Ramos (cell line): Measurements from ENCODE around the gene POC1A.
"Not testable (repeated sequence)": the region's sequence is repeated elsewhere in the genome, so short reads cannot be mapped to it uniquely, and the experiment has no call there.

Source experiments
- in situ Hi-C: fragments of 300-500 bp; cut with MboI; formaldehyde crosslinking; loops from one replicate; pipeline ENCODE4 v1.14.3; 2022; ENCODE audit warnings: low sequenced_read_pairs; ENCODE audit not compliant: unreplicated experiment

The POC1A gene

DNA sequence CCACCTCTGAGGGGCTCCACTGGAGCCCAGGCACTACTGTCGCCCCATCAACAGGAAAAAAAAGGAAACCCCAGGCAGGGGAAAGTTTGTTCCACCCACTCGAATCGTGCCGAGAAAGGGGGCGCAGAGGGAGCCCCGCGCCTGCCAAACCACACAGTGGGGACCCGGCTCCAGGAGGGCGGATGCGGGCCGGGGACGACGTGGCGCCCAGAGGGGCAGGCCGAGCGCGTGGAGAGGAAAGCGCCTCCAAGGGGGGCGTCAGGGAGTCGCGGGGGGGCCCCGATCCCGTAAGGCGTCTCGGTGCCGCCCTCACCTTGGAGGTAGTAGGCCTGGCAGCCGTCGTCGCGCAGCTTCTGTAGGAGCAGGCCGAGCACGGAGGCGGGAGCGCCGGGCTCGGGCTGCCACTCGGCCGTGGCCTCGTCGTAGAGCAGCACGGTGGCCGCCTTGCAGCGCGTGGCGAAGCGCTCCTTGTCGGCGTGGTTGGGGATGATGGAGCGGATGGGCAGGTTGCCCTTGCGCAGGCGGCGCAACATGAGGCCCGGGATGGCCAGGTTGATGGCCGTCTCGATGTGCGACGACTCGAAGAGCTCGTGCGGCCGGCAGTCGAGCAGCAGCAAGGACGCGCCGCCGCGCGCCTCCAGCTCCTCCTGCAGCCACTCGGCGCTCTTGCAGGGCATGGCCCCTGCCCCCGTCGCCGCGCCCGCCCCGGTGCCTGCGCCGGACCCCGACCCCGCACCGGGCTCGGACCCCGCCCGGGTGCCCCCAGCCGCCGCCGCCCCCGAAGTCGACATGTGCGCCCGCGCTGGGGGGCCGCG is 98.5 kb downstream of the POC1A start:
- in situ Hi-C loops, result no loop called here

DNA sequence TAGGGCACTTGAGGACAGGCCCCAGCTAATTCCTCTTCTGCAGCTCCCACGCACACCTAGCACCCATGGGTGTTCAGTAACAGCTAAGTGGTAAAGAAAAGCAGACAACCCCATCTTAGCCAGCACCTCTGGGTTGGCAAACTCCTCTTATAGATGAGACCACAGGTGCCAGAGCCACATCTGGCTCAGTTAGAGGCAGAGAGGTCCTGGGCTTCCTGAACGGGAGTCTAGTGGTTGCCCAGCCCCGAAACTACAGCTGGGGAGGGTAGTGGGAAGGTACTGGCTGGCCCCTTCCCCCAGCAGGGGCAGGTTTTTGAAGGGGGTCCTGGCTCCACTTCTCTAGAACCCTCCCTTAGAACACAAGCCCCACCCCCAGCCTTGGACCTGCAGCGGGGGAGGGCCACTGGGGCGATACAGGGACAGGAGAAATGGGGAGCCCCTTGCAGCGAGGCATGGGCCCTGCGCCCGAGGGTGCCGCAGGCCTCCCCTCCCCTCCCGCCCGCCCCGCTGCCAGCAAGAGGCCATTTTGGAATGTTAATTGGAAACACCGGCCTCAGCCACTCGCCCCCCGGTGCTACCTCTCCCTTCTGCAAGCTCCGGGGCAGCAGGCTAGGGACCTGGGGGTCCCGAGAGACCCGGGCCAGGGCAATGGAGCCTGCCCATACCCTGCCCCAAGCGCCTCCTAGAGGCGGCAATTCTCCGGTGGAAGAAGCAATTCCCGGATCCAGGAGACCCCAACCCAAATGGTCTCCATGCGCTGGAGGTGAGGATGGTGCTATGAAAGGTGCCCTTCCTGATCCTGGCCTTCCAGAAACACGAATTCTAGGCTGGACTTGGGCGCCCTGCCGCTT is 99.3 kb downstream of the POC1A start:
- in situ Hi-C loops, result no loop called here

DNA sequence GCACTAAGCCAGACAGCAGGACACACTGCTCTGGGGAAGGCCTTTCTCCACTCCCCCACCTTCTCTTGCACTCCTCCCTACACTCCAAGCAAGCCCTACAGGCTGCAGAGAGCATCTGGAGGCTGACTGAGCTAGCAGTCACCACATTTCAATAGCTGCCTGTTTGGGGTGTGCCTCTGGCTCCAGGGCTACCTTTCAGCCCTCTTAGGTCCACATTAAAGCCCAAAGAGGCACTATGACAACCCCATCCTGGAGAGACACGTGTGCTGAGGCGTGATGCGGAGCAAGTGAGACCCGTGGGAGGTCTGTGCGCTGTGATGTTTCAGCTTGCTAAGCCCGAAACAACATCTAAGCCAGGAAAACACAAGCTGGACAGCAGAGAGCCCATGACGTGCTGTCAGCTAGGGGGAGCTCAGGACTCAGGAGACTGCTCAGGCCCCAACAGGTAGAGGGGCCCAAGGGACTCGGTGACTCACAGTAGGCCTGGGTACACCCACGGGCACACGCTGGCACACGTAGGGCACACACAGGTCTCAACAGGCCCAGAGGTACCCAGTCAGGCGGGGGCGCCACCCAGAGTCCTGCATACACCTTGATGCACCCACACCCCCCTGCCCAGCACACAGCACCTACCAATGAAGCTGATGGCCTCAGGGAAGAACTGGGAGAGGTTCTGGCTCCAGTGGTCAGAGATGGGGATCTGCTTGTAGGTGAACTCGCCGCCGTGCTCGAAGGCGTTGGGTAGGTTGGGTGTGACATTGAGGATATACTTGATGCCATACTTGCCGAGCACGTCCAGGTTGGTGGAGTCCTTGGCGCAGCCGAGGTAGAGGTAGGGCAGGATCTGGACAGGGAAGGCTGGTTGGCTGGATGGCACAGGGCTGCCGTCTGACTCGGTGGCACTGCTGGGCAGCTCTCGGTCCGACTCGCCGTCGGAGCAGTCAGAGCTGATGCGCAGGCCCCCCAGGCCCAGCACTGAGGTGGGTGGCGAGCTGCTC is 100.6 kb downstream of the POC1A start:
- in situ Hi-C loops, result no loop called here

DNA sequence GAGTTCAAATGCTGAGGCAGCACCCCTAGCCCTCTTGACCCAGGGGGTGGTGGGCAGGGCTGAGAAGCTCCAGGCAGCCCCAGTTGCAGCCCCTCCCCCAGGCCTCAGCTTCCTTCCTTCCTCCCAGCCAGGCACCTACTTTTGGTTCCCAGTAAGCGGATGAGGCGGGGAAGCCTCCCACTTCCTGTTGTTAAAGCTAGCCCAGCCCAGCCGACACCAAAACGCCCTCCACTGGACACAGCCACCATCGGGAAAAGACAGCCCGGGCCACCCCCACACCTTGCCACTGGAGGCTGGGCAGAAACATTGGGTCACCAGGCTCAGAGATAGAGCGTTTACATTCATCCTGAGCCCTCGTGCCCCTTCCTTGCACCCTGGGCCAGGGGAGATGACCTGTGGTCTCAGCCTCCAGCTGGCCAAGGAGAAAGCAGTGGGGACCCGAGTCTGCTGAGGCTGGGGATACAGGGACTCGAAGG is 101.4 kb downstream of the POC1A start:
- in situ Hi-C loops, result no loop called here

DNA sequence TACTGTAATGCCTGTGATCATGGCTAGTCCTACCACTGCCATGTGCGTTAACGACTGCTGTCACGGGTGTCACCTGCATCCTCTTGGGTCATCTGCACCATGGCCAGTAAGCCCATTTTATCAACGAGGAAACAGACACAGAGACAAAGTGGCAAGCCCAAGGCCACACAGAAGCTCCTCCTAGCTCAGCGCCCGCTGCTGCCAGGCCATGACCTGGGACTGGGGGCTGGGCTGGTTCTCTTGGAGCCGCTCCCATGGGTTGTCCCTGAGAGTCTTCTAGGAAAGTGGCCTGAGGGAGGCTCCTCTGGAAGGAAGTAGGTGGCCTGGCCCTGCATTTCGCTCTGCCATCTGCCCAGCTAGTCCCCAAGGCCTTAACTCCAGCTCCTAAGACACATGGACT is 102.8 kb downstream of the POC1A start:
- in situ Hi-C loops, result no loop called here

DNA sequence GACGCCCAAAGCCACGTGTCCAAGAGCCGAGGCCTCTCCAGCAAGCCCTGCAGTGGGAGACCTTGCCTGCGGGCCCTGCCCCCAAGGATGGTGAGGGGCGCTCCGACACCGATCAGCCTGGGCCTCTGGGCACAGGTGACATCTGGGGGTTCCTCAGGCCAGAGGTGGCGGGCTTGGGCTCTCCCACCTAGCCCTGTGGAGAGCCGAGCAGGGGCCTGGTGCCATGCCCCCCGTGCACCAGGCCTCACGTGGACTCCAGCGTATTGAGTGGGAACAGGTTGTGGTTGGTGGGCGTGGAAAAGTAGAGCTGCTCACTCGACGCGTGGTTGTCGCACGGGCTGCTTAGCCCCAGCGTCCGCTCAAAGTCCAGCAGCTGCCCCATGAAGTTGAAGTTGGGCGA is 103.7 kb downstream of the POC1A start:
- in situ Hi-C loops, result no loop called here

DNA sequence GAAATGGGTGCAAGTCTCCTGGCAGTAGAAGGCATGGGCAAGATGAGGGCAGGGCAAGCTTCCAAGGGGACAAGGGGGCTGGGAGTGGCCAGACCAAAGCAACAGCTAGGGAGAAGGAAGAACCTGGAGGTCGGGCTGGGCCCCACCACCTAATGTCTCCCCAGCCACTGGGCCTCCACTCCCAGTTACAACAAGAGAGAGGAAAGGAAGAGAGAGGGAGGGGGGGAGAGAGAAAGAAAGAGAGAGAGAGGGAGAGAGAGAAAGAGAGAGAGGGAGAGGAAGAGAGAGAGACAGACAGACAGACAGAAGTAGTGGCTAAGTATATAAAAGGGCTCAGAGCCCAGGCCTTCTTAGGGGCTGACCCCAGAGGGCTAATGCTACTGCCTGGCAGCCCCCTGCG is 104.7 kb downstream of the POC1A start:
- in situ Hi-C loops, result no loop called here

DNA sequence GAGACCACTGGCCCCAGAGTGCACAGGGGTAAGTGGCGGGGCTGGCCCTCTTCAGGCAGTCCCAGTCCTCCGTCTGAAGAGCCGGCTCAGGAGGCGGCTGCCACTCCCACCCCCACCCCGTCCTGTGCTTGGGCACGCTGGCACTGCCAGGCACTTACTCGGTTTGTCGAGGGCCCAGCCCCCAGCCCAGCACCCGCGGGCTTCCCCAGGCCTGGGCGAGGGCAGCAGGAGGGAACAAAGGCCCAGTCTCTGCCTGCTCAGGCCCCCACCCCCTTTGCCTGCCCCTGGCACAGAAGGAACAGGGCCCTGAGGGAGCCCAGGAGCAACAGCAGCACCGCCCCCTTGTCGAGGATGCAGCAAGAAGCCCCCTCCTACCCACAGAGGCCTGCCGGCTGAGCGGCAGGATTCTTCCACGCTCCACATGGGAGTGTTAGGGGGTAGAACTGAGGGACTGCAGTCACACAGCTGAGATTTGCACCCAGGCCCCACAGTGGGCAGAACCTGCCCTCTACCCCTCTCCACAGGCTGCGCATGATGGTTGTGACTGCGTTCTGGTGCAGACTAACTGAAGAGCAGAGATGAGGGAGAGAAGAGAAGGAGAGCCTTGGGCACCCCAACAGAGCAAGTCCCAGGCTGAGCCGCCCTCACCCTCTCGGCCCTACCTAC is 106.8 kb downstream of the POC1A start:
- in situ Hi-C loops, result no loop called here

DNA sequence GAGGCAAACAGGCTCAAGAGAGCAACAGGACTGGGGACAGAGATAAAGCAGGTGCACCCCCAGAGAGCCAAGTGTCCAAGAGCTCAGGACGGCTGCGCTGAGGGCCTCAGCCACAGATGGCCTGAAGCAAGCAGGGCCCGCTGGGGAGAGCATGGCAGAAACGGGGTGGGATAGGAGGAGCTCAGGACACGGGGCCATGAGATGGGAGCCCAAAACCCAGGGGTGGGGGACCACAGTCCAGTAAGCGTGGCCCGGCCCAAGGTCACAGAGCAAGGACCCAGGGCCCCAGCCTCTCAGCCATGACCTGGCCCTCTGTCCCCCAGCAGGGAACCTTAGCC is 107.4 kb downstream of the POC1A start:
- in situ Hi-C loops, result no loop called here

DNA sequence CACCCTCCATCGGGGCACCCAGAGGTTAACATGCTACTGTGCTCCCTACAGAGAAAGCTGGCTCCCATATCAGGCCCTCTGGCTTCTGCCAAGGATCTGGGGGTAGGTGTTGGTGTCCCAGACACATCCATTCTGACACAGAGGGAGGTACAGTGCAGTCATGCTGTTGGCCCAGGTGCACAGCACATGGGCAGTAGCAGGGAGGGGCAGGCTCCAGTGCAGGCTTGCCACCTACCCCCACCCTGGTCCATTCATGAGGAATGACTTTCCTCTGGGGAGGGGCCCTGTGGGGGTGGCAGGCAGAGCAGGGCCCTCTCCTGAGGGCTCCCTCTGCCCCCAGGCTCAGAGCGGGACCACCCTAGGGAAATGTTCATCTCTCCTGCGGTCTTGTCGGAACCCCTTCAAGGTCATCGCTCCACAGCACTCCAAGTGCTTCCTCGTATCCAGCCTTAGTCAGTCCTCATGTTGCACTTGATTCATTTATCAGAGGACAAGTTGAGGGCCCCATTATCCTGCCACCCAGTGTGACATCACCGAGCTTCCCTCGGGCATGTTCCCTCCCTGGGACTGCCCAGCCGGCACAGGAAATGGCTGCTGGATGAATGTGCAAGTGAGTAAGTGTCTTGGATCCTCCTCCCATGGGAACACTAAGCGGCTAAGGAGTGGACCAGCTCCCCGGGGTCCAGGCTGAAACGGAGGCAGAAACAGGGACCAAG is 107.9 kb downstream of the POC1A start:
- in situ Hi-C loops, result no loop called here

DNA sequence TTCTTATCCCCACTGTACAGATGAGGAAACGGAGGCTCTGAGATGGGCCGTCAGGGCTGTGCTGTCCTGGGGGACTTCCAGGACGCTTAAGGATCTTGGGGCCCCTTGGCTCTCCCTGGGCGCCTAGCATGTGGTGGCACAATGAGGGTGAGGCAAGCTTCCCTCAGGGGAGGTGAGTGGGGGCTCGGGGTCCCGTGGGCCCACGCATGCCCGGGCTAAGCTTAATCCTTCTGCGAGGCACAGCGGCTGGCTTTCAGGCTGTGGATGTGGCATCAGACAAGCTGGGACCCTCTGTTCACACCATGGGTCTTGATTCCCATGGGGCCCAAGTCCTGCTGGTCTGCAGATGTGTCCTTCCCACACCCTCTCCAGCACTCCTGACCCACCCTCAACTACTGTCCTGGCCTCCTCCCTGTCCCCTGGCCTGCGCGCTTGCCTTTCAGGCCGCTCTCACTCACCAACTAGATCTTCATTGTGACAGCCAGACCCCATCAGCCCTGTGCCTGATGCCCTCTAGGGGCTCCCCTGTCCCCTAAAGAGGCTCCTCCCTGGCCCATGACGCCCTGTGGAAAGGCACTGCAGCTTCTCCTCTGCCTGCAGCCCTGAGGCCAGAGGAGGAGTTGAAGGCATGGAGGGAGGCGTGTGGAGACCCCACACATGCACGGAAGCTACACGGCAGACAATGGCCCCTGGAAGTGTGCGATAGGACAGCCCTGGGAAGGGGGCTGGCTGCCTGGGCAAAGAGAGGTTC is 109.2 kb downstream of the POC1A start:
- in situ Hi-C loops, result no loop called here

DNA sequence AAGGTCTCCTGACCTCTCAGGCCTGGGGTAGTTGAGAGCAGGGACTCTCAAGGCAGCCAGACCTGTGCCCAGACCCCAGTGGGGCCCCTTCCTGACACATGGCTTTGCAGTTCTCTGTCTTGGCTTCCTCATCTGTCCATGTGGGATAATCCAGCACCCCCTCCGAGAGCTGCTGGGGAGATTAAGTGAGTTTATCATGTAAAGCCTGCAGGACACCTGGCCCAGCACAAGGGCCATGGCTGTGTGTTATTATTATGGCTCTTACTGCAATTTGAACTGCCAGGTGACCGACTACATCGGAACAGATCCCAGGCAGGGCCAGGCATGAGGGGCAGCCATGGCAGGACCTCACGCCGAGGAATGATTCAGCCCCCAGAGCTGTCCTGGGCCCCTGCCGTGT is 110.5 kb downstream of the POC1A start:
- in situ Hi-C loops, result no loop called here

DNA sequence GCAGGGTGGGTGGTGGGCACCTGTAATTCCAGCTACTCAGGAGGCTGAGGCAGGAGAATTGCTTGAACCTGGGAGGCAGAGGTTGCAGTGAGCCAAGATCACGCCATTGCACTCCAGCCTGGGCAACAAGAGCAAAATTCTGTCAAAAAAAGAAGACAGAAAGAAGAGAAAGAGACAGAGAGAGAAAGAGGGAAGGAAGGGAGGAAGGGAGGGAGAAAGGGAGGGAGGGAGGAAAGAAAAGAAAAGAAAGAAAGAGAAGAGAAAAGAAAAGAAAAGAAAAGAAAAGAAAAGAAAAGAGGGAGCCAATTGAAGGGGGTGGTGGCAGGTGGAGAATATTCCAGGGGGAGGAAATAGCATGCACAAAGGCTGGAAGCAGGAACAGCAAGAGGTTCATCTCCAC is 111.2 kb downstream of the POC1A start:
- in situ Hi-C loops, result not testable (repeated sequence)

DNA sequence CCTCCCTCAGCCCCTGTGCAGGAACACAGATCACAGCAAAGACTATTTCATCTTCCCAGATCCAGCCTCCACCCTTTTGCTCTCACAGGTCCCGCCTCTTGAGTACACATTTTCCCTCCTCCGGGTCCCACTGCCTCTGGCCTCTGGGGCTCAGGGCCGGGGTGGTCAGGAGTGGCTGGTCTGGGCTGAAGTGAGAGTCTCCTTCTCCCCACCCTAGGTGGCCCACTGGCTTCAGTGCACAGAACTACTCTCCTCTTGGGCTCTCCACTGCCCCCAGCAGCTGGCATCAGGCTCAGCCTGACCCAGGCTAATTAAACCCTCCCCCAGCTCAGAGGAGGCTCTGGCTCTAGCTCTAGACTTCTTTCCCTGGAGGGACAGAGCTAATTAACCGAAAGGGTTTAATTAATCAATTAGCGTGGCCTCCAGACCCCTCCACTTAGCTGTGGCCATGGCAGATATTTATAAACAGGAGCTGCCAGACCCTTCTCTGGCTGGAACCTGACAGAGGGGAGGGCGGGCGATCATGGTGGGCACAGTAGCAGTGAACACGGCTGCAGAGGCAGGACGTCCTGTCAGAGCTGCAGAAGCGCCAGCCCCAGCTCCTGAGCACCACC is 113.0 kb downstream of the POC1A start:
- in situ Hi-C loops, result no loop called here

DNA sequence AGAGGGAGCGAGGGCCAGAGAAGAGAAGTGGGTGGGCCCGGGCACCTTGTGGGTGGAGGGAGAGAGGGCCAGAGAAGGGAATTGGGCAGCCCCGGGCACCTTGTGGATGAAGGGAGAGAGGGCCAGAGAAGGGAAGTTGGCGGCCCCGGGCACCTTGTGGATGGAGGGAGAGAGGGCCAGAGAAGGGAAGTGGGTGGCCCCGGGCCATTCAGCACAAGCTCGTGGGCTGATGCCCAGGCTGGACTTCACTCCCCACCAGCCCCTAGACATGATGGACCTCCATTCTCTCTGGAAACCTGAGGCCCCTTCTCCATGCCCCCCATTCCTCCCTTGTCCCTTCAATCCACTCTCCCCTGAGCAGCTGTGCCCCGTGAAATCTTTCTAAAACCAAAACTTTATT is 113.6 kb downstream of the POC1A start:
- in situ Hi-C loops, result no loop called here

DNA sequence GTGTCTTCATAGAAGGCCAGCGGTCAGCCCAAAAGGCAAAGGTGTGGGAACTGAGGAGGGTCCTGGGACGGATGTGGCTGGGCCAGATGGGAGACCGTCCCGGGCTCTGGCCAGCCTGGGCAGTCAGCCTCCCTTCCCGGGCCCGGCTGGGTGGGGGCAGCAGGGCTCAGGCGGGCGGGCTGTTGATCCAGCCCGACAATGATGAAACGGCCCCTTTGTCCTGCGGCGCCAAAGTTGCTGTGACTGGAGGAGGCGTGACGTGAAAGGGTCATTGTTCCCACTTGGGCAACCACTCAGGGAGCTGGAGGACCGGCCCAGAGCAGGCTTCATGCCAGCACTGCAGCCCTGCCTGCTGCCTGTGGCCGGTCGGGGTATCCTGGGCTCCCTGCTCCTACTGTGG is 114.4 kb downstream of the POC1A start:
- in situ Hi-C loops, result no loop called here

DNA sequence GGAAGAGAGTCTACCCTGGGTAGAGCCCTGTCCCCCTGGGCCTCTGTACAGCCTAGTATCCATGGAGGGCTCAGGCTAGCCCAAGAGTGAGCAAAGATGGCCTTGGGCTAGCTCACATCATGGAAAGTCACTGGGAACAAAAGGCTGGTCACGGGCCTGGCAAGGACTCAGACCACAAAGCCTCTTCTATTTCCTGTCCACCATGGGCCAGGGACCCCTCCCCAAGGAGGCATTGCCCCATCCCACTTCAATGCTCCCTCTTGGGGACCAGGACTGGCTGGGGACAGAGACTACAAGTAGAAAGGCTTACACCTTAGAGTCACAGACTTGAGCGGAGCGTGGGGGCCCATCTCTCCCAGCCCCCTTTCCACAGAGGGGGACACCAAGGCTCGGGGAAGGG is 114.8 kb downstream of the POC1A start:
- in situ Hi-C loops, result no loop called here

DNA sequence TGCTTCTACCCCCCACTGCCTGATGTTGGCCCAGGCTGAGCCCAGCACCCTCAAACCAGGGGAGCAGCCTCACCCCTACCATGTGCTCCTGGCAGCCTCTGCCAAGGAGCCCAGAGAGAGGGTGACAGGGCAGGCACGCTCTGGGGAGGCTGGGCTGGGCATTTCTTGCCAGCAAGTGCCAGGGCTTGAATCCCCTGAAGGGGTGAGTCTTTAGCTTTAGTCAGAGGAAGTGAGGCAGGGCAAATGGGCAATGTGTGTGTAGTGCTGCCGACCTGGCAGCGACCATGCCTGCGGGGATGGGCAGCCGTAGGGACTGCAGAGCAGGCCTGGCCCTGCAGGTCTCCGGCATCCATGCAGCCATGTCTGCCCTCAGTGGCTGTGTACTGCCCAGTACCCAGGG is 116.0 kb downstream of the POC1A start:
- in situ Hi-C loops, result no loop called here
